ENCODE data around the gene RIMBP2.
"Not testable (repeated sequence)": the region's sequence is repeated elsewhere in the genome, so short reads cannot be mapped to it uniquely, and the experiment has no call there.

RIMBP2 gene

DNA sequence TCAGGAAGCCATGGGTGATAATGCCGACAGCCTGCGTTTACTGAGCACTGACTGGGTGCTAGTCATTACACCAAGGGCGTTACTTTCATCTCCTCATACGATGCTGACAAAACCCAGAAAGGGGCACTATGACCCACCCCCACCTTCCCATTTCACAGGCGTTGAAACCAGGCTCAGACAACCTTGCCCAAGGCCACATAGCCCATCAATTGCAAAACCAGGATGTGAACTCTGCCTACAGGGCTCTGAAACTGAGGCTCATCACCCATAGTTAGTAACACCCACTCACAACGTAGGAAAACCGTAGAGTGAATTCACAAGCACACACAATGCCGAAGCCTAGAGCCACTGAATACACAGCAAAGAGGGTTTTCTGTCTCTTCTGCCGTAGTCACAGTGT lies 119.9 kb downstream of the RIMBP2 start:
- no peak for DNase-seq (ENCODE audit: low spot score)

DNA sequence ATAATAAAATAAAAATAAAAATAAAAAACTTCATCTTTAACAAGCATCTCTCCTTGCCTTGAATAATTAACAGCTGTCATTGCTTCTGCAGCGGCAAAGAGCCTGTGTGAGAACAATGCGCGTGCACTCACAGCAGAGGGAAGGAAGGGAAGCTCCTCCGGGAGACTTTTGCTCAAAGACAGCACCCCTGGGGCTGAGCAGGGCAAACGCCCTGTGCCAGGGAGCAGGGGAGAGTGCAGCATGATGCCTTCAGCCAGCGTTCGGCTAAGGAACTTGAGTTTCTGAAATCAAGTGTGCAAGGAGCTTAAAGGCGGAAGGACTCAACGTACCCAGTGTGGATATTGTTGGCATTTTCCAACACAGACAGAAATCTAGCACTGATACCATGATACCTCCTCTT lies 120.5 kb downstream of the RIMBP2 start:
- DNase-seq (ENCODE audit: low spot score): no peak

- no peak for DNase-seq (ENCODE audit: low spot score)
These were observed 123.0 kb downstream of the RIMBP2 start for GRCh38 chr12:130593056-130593455.

GRCh38 chr12:130592641-130593040 lies 123.5 kb downstream of the RIMBP2 start:
- no peak for DNase-seq (ENCODE audit: low spot score)

DNA sequence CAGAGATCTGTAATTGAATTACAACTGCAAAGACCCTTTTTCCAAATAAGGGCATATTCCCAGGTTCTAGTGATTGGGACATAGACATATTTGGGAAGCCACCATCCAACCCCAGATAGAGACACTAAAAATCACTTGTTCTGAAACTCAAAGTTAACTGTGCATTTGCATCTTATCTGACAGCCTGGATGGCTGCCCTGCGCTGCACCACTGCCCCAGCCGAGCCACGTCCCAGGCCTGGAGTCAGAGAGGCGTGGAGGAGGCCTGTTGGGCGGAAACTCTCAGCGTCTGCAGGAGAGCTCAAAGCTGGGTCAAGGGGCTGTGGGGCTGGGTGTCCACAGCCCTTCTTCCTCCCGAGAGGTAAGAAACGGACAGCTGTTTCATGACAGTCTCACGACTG lies 124.4 kb downstream of the RIMBP2 start:
- no peak for DNase-seq (ENCODE audit: low spot score)

GRCh38 chr12:130590685-130591084 lies 125.4 kb downstream of the RIMBP2 start:
- no peak for DNase-seq (ENCODE audit: low spot score)

GRCh38 chr12:130589540-130590317 lies 126.4 kb downstream of the RIMBP2 start:
- DNase-seq (ENCODE audit: low spot score): no peak

DNA sequence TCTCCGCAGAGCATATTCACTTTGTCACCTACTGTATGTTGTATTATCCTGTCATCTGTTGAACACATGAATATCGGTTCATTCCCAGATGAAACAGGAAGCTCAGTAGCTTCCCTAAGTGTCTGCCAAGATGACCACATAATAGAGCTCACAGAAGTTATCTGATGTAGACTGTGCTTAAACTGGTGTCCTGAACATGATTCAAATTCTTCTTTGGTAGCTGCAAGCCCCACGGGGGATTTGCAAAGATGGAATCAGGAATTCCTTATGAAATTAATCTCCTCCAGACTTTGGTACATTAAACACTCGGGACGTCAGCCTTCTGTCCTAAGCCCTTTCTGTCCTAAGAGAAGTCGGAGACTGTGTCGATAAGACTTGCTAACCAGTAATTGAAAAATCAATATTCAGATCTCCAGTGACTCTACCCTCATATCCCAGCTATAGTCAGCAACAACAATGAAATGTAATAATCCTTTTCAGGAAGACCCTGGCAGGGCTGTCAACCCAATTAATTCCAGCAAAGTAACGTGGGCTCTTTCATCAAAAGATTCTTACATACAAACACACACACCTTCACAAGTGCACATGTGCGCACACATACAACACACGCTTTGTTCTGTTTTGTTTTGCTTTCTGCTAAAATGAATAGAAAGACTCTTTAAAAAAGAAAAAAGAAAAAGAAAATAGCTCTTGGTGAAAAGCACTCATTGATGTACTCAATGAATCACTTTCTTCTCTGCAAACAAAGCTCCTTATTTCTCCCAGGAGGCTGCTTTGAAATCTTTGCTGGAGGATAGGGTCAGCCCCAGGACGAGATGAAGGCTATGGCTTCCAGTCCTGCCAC lies 127.2 kb downstream of the RIMBP2 start:
- DNase-seq (ENCODE audit: low spot score): no peak

- no peak for DNase-seq (ENCODE audit: low spot score)
These were observed 128.1 kb downstream of the RIMBP2 start for GRCh38 chr12:130587966-130588365.

DNA sequence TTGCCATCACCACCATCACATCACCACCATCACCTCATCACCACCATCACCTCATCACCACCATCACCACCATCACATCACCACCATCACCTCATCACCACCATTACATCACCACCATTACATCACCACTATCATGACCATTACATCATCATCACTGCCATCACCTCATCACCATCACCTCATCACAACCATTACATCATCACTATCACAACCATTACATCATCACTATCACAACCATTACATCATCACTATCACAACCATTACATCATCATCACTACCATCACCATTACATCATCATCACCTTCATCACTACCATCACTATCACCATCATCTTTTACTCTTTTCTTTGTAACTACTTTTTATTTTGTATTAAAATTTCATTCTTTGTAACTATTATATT lies 131.6 kb downstream of the RIMBP2 start:
- not testable (repeated sequence) for DNase-seq (ENCODE audit: low spot score)

GRCh38 chr12:130583800-130584199 lies 132.3 kb downstream of the RIMBP2 start:
- DNase-seq (ENCODE audit: low spot score): no peak

GRCh38 chr12:130583317-130583716 lies 132.8 kb downstream of the RIMBP2 start:
- no peak for DNase-seq (ENCODE audit: low spot score)

DNA sequence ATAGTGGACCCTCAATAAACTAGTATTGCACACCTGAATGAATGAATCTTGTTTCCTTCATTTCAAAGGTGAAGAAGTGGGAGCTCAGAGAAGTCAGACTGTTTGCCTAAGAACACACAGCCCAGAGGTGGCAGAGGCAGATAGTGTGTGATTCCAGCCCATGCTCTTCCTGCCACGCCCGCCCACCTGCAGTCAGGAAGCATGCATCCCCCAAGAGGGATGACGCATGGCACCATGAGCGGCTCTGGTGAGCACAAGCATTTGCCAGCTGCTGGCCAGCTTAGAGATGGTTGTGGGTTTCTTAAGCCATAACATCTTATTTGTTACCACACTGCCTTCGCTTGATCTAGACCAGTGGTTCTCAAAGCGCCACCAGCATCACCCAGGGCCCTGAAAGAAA lies 133.8 kb downstream of the RIMBP2 start:
- no peak for DNase-seq (ENCODE audit: low spot score)

- DNase-seq (ENCODE audit: low spot score): no peak
These were observed 134.3 kb downstream of the RIMBP2 start for GRCh38 chr12:130581782-130582181.

GRCh38 chr12:130579231-130579630 lies 136.9 kb downstream of the RIMBP2 start:
- DNase-seq (ENCODE audit: low spot score): no peak

GRCh38 chr12:130577351-130577750 lies 138.7 kb downstream of the RIMBP2 start:
- no peak for DNase-seq (ENCODE audit: low spot score)

- no peak for DNase-seq (ENCODE audit: low spot score)
These were observed 139.7 kb downstream of the RIMBP2 start for GRCh38 chr12:130576371-130576816.

- no peak for DNase-seq (ENCODE audit: low spot score)
These were observed 141.7 kb downstream of the RIMBP2 start for GRCh38 chr12:130574402-130574801.

DNA sequence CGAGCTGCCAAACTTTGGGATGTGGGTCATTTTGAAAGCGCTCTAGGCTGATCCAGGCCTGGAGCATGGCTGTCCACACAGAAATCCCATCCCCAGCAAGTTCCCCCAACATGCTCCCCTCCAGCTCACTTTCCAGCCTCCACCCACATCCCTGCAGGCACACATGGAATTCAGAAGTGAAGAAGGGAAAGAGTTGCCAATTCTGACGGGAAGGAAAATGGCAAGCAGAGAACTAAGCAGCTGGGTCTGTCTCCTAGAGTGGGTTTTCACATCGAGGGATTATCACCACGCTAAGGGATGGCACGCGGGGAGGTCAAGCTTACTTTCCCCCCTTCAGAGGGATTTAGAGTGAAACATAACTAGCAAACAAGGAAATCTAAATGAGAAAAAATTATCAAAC lies 142.3 kb downstream of the RIMBP2 start:
- no peak for DNase-seq (ENCODE audit: low spot score)

GRCh38 chr12:130573235-130573634 lies 142.9 kb downstream of the RIMBP2 start:
- DNase-seq (ENCODE audit: low spot score): no peak

DNA sequence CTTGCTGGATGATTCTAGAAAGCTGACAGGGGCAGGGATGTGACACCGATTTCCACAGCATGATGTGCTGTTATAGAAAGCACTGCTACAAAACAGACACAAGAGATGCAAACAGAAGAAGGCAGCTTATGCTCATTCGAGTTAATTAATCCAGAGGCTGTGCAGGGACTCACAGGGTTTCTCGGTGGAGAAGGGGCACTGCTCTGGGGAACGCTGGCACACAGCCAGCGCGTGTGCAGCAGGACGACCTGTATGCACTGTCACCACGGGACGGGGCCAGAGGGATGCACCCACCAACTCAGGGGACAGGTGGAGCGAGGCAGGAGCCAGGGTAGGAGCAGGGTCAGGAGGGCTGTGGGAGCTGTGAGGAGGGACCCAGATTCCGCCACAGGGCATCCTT lies 143.5 kb downstream of the RIMBP2 start:
- DNase-seq (ENCODE audit: low spot score): no peak

GRCh38 chr12:130571734-130572133 lies 144.4 kb downstream of the RIMBP2 start:
- no peak for DNase-seq (ENCODE audit: low spot score)

DNA sequence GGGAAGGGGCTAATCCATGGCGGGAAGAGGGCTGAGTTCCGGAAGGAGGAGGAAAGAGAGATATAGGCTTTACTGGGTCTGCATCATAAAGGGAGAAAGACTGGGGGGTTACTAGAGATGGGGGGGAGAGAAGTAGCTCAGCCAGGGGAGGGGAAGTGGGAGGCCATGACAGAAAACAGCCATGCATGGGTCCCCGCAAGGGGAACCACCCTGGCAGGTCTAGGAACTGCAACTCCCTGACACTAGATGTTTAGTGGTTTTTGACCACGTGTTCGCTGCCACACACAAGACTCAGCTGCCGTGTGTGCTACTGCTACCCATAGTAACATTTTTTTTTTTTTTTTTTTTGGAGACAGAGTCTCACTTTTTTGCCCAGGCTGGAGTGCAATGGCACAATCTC lies 145.0 kb downstream of the RIMBP2 start:
- DNase-seq (ENCODE audit: low spot score): no peak

Measured in AG08395 (cell line).